ENCODE measurements around the gene BMPR1B. TPM values are rescaled to one million over a fixed set of nuclear protein-coding genes. Genes with fewer than 3 reads are reported as not detected.

BMPR1B gene
- total RNA-seq, 1 donor from 2014 or later: not detected

GRCh38 chr4:94801016-94801415 lies 43.3 kb downstream of the BMPR1B start:
- ChIA-PET CTCF (no interaction called here), POLR2A (no interaction called here)
- ATAC-seq (ENCODE audit: low read depth): no peak
- H3K9me3 Mint-ChIP-seq: peaks cover 2% of the 10 kb centered on the region
- no peaks in the 10 kb centered on the region for H3K36me3 Mint-ChIP-seq (ENCODE audit: low read depth)
- TF ChIP-seq CTCF (IDR thresholded peaks at IDR 0.05): no peak
- no peaks in the 10 kb centered on the region for H3K4me1 Mint-ChIP-seq
- intact Hi-C loops (cut with micrococcal nuclease): no loop called here
- H3K4me3 Mint-ChIP-seq: no peak overlapping the region
- DNase-seq: no peak
- H3K27ac Mint-ChIP-seq: no peak overlapping the region
- H3K27me3 Mint-ChIP-seq: no peaks in the 10 kb centered on the region

- H3K36me3 Mint-ChIP-seq (ENCODE audit: low read depth): no peaks in the 10 kb centered on the region
- H3K4me1 Mint-ChIP-seq: no peaks in the 10 kb centered on the region
- ATAC-seq (ENCODE audit: low read depth): no peak
- POLR2A ChIA-PET: no interaction called here
- TF ChIP-seq CTCF (IDR thresholded peaks at IDR 0.05): no peak
- CTCF ChIA-PET: no interaction called here
- DNase-seq: no peak
- H3K27ac Mint-ChIP-seq: no peak overlapping the region
- no peak overlapping the region for H3K4me3 Mint-ChIP-seq
- H3K9me3 Mint-ChIP-seq: no peaks in the 10 kb centered on the region
- H3K27me3 Mint-ChIP-seq: no peaks in the 10 kb centered on the region
- intact Hi-C loops (cut with micrococcal nuclease): no loop called here
Observed at GRCh38 chr4:94802091-94802490, 44.3 kb downstream of the BMPR1B start.

- intact Hi-C loops (cut with micrococcal nuclease): no loop called here
- H3K27me3 Mint-ChIP-seq: no peaks in the 10 kb centered on the region
Observed at GRCh38 chr4:94803181-94803580, 45.4 kb downstream of the BMPR1B start.

GRCh38 chr4:94804650-94805049 lies 46.9 kb downstream of the BMPR1B start:
- no peak overlapping the region for H3K4me3 Mint-ChIP-seq
- ATAC-seq (ENCODE audit: low read depth) (no peak), DNase-seq (no peak)
- no peaks in the 10 kb centered on the region for H3K27me3 Mint-ChIP-seq
- no peak overlapping the region for H3K27ac Mint-ChIP-seq
- POLR2A ChIA-PET: no interaction called here
- H3K4me1 Mint-ChIP-seq: no peaks in the 10 kb centered on the region
- no peaks in the 10 kb centered on the region for H3K36me3 Mint-ChIP-seq (ENCODE audit: low read depth)
- no peaks in the 10 kb centered on the region for H3K9me3 Mint-ChIP-seq
- TF ChIP-seq CTCF (IDR thresholded peaks at IDR 0.05): no peak
- intact Hi-C loops (cut with micrococcal nuclease): no loop called here
- CTCF ChIA-PET: no interaction called here

More at GRCh38 chr4:94803181-94803580, 45.4 kb downstream of the BMPR1B start:
- H3K9me3 Mint-ChIP-seq: no peaks in the 10 kb centered on the region
- ChIA-PET CTCF (no interaction called here), POLR2A (no interaction called here)
- H3K27ac Mint-ChIP-seq: no peak overlapping the region
- ATAC-seq (ENCODE audit: low read depth) (no peak), DNase-seq (no peak)
- H3K4me3 Mint-ChIP-seq: no peak overlapping the region
- H3K4me1 Mint-ChIP-seq: no peaks in the 10 kb centered on the region
- no peak for TF ChIP-seq CTCF (IDR thresholded peaks at IDR 0.05)
- H3K36me3 Mint-ChIP-seq (ENCODE audit: low read depth): no peaks in the 10 kb centered on the region

- DNase-seq: no peak
- Mint-ChIP-seq H3K9me3 (no peaks in the 10 kb centered on the region), H3K4me3 (no peak overlapping the region), H3K27ac (no peak overlapping the region), H3K4me1 (no peaks in the 10 kb centered on the region), H3K36me3 (ENCODE audit: low read depth) (no peaks in the 10 kb centered on the region), H3K27me3 (no peaks in the 10 kb centered on the region)
- ChIA-PET POLR2A (no interaction called here), CTCF (no interaction called here)
- no peak for TF ChIP-seq CTCF (IDR thresholded peaks at IDR 0.05)
- intact Hi-C loops (cut with micrococcal nuclease): no loop called here
- ATAC-seq (ENCODE audit: low read depth): no peak
Observed at GRCh38 chr4:94806376-94806775, 48.6 kb downstream of the BMPR1B start.
